NB4 (cell line): ENCODE data around the gene MYO1F.

Experiments
- CTCF ChIP-seq: IDR thresholded peaks from one replicate; pipeline ENCODE4 v1.5.1; 2012; ENCODE audit warnings: low read depth, low read length
- POLR2A ChIP-seq: IDR thresholded peaks from 2 replicates; pipeline ENCODE4 v1.6.1; 2011; ENCODE audit warnings: mild to moderate bottlenecking; ENCODE audit not compliant: insufficient read length; ENCODE audit errors: extremely low read depth
- TF ChIP-seq, protein P1 (sequence below): IDR thresholded peaks from 2 replicates; pipeline ENCODE4 v1.6.1; 2011; ENCODE audit warnings: low read depth, low read length

GRCh38 chr19:8558325-8558724 lies 18.9 kb downstream of the MYO1F start:
- no peak for TF ChIP-seq CTCF
- TF ChIP-seq, protein P1, sequence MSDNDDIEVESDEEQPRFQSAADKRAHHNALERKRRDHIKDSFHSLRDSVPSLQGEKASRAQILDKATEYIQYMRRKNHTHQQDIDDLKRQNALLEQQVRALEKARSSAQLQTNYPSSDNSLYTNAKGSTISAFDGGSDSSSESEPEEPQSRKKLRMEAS: no peak
- no peak for TF ChIP-seq POLR2A
